Ishikawa (cell line): ENCODE data around the gene ATP6V1F.

Experiments
- CEBPB ChIP-seq: IDR thresholded peaks from 2 replicates; pipeline ENCODE4 v1.6.1; 2012
- CREB1 ChIP-seq: IDR thresholded peaks from 2 replicates; pipeline ENCODE4 v1.6.1; 2012; ENCODE audit warnings: low read depth
- EGR1 ChIP-seq: IDR thresholded peaks from 2 replicates; pipeline ENCODE4 v1.6.1; 2012
- EP300 ChIP-seq: IDR thresholded peaks from 2 replicates; pipeline ENCODE4 v1.6.1; 2012; ENCODE audit warnings: borderline replicate concordance
- FOXM1 ChIP-seq: IDR thresholded peaks from 2 replicates; pipeline ENCODE4 v1.6.1; 2012; ENCODE audit warnings: low read depth, borderline replicate concordance
- MAX ChIP-seq: IDR thresholded peaks from 2 replicates; pipeline ENCODE4 v1.6.1; 2012
- NFIC ChIP-seq: IDR thresholded peaks from 2 replicates; pipeline ENCODE4 v1.6.1; 2012
- RAD21 ChIP-seq: IDR thresholded peaks from 2 replicates; pipeline ENCODE4 v1.6.1; 2012; ENCODE audit warnings: low read depth
- REST ChIP-seq: IDR thresholded peaks from 2 replicates; pipeline ENCODE4 v1.6.1; 2012; ENCODE audit warnings: low read depth, mild to moderate bottlenecking
- TAF1 ChIP-seq: IDR thresholded peaks from 2 replicates; pipeline ENCODE4 v1.6.1; 2012; ENCODE audit warnings: low read depth, mild to moderate bottlenecking
- TCF12 ChIP-seq: IDR thresholded peaks from 2 replicates; pipeline ENCODE4 v1.6.1; 2012; ENCODE audit warnings: low read depth
- TEAD4 ChIP-seq: IDR thresholded peaks from 2 replicates; pipeline ENCODE4 v1.6.1; 2012
- USF1 ChIP-seq: IDR thresholded peaks from 2 replicates; pipeline ENCODE4 v1.6.1; 2012
- YY1 ChIP-seq: IDR thresholded peaks from 2 replicates; pipeline ENCODE4 v1.6.1; 2012; ENCODE audit warnings: low read depth
- ZBTB7A ChIP-seq: IDR thresholded peaks from 2 replicates; pipeline ENCODE4 v1.6.1; 2012; ENCODE audit warnings: low read depth

ATP6V1F gene

GRCh38 chr7:128846781-128847444 lies 15.7 kb upstream of the ATP6V1F start:
- no peak for TF ChIP-seq RAD21
- no peak for TF ChIP-seq CREB1
- no peak for TF ChIP-seq NFIC
- no peak for TF ChIP-seq EGR1
- no peak for TF ChIP-seq FOXM1
- TF ChIP-seq TAF1 = no peak
- TF ChIP-seq TCF12 = no peak
- TF ChIP-seq CEBPB = no peak
- no peak for TF ChIP-seq ZBTB7A
- no peak for TF ChIP-seq MAX
- TF ChIP-seq REST = no peak
- TF ChIP-seq USF1 = no peak
- no peak for TF ChIP-seq TEAD4
- TF ChIP-seq YY1 = no peak
- TF ChIP-seq EP300 = no peak

GRCh38 chr7:128847721-128848211 lies 14.9 kb upstream of the ATP6V1F start:
- TF ChIP-seq REST (no peak), USF1 (no peak), YY1 (no peak), RAD21 (no peak), FOXM1 (no peak), TEAD4 (no peak), TCF12 (no peak), CEBPB (no peak), ZBTB7A (no peak), MAX (no peak), CREB1 (no peak), TAF1 (no peak), EP300 (no peak), EGR1 (no peak), NFIC (no peak)

GRCh38 chr7:128848289-128849155 lies 14.1 kb upstream of the ATP6V1F start:
- TF ChIP-seq TEAD4 (no peak), CREB1 (no peak), EP300 (no peak), TCF12 (no peak), MAX (no peak), USF1 (no peak), REST (no peak), CEBPB (no peak), NFIC (no peak), RAD21 (no peak), ZBTB7A (no peak), EGR1 (no peak), FOXM1 (no peak), YY1 (no peak), TAF1 (no peak)
